GM12801 (cell line): ENCODE data around the gene IQSEC1.

ENCODE experiments used
- TF ChIP-seq, protein P1 (sequence below): IDR thresholded peaks from one replicate; pipeline ENCODE4 v1.5.1; 2011; ENCODE audit warnings: control low read depth; ENCODE audit not compliant: insufficient read length; ENCODE audit errors: extremely low read depth

IQSEC1 gene

DNA sequence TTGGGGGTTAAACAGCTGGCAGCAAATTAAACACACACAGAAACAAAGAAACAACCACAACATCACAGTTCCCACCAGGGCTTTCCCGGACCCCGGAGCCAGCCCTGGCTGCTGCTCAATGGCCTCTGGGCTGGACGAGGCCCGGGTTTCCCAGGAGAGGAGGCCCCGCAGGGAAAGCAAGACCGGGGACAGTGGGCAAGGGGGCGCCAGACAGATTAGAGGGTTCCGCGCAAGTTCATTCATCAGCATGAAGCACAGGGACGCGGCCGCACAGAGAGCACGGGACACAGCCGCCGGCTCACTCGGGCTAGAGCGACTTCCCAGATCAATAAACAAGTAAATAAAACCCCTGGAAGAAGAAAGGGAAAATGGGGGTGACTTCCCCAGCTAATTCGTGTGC is 165.5 kb downstream of the IQSEC1 start:
- TF ChIP-seq, protein P1, sequence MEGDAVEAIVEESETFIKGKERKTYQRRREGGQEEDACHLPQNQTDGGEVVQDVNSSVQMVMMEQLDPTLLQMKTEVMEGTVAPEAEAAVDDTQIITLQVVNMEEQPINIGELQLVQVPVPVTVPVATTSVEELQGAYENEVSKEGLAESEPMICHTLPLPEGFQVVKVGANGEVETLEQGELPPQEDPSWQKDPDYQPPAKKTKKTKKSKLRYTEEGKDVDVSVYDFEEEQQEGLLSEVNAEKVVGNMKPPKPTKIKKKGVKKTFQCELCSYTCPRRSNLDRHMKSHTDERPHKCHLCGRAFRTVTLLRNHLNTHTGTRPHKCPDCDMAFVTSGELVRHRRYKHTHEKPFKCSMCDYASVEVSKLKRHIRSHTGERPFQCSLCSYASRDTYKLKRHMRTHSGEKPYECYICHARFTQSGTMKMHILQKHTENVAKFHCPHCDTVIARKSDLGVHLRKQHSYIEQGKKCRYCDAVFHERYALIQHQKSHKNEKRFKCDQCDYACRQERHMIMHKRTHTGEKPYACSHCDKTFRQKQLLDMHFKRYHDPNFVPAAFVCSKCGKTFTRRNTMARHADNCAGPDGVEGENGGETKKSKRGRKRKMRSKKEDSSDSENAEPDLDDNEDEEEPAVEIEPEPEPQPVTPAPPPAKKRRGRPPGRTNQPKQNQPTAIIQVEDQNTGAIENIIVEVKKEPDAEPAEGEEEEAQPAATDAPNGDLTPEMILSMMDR = no peak

DNA sequence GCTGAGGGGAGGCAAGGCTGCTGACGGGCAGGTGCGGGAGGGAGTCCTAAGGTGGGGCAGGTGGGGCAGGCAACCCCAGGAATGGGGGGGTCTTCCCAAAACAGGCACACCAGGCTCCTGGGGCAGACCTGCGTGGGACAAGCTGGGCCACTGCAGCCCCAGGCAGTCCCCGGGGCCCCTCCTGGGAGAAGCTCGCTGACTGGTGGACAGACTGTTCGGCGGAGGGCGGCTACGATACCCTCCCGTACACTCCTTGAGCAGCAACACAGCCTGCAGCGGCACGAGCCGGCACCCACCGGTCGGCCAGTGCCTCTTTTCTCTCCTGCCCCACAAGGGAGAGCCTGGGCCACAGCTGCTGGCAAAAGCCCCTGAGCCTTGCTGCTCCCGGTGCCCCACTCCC is 165.9 kb downstream of the IQSEC1 start:
- TF ChIP-seq, protein P1 = no peak

DNA sequence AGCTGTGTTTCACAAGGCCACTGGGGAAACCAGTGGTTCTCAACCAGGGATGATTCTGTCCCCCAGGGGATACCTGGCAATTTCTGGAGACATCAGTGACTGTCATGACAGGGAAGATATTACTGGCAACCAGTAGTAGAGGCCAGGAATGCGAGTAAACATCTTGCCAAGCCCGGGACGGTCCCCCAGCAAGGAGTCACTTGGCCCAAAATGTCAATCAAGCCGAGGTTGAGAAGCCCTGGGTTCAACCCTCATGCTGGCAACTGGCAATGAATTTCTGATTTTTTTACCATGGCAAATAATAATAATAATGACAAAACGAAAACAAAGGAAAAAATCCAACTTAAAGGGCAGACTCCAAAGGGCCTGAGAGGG is 166.3 kb downstream of the IQSEC1 start:
- TF ChIP-seq, protein P1 = no peak

DNA sequence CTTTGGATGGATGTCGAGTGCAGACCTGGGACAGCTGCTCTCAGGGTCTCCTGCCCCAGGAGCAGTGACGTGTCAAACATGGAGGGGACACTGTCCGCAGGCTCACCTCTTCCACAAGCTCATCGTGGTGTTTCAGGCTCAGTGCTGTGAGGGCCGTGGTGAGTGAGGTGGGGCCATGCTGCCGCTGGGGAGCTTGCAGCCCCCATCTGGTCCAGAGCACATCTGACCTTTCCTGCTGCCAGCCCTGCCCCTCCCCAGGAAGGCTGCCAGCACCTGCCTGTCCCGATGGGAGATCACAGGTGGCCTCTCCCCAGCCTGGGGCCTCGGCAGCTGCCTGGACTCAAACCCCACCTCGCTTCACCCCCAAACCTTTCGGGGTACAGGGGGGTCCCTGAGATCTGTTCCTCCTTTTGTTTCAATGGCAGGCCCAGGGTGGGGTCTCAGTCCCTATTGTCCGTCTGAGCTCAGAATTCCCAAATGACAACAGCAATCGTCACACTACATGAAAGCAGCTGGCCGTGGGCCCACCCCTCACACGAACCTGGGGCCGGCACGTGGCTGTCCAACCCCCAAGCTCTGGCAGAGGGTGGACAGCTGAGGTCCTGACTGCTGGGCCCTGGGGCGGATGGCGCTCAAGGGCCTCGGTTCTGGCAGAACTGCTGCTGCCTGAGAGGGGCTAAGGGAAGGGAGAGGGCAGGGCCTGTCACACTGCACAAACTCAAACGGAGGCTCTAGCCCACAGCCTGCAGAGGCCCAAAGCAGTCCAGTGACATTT is 166.9 kb downstream of the IQSEC1 start:
- TF ChIP-seq, protein P1 = no peak

DNA sequence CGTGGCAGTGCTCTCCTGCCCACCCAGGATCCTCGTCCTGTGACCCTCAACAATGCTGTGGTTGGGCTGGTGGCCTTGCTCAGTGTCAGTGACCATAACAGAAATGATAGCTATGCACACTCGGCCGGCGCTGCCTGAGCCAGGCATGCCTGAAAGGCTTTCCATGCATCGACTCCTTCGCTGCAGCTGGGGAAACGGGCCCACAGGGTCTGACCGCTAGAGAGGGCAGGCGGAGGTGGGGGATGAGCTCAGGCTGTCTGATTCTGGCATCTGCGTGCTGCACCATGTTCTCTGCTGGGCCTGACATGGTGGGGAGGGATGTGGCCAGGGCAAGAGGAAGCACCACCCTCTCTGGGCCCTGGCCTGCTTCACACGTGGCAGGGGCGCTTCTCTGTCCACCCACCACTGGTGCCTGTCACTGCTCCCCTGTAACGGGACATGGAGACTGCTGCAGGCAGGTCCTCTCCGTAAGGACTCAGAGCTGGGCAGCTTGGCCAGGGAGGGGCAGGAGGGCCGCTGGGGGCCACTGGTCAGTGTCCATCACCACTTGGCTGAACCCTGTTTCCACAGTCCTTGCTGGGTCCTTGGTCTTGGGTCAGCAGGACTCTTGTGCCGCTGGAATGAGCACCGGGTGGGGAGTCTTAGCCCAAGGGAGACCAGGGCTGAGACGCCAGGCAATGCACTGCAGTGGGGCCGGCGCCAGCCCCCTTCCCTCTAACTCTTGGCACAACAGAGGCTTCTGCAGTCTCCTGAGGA is 167.7 kb downstream of the IQSEC1 start:
- TF ChIP-seq, protein P1 = no peak

DNA sequence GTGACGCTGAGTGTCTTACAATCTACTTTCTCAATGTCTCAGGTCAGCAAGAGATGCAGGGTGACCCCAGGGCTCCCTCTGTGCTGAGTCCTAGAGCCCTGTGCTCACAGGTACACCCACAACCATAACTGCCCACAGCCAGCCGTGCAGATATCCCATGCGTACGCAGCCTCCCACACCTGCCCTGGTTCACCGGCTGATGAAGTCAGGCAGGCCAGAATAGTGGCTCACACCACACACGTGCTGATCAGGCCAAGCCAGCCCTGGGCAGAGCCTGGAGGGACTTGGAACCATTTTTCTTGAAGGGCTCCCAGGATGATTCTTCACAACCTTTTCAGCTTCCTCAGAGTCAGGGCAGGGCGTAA is 168.3 kb downstream of the IQSEC1 start:
- TF ChIP-seq, protein P1 = no peak

DNA sequence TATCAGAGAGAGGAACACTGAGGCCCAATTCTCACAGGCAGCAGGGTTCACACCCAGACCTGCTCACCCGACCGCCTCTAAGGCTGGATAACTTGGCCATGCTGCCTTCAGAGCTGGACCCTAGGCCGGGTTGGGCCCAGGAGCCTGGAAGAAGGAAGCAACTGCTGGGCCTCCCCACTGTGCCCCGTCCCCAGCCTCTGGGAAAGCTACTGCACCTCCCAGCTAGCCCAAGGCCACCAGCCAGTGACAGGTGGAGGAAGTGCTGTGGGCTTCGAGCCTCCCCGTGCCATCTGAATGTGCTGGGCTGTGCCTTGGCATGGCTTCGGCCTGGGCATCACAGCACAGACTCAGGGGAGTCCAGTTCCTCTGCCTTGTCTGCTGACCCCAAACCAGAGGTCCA is 169.3 kb downstream of the IQSEC1 start:
- TF ChIP-seq, protein P1 = no peak
